ENCODE measurements around the gene GDPGP1.
"Not testable (repeated sequence)": the region's sequence is repeated elsewhere in the genome, so short reads cannot be mapped to it uniquely, and the experiment has no call there.

GDPGP1 gene

GRCh38 chr15:90291679-90292356 is 57.8 kb downstream of the GDPGP1 start:
- FAIRE-seq, result no peak
- TF ChIP-seq TAF1 (IDR thresholded peaks at IDR 0.05; ENCODE audit: low read depth, low read length) (no peak), PAX5 (IDR thresholded peaks at IDR 0.05; ENCODE audit: insufficient read depth, low read length, severe bottlenecking) (no peak), POU2F2 (IDR thresholded peaks at IDR 0.05; ENCODE audit: low read depth, low read length) (no peak), POLR2A (IDR thresholded peaks at IDR 0.05; ENCODE audit: low read depth, low read length) (no peak), POLR2AphosphoS5 (IDR thresholded peaks at IDR 0.05; ENCODE audit: low read depth, low read length) (no peak)
- no peak for DNase-seq (ENCODE audit: insufficient read length, low spot score)

GRCh38 chr15:90293040-90293810 is 59.2 kb downstream of the GDPGP1 start:
- DNase-seq (ENCODE audit: insufficient read length, low spot score), result not testable (repeated sequence)
- FAIRE-seq, result peak; percentile 71

GRCh38 chr15:90294159-90294558 is 60.1 kb downstream of the GDPGP1 start:
- TF ChIP-seq POU2F2 (IDR thresholded peaks at IDR 0.05; ENCODE audit: low read depth, low read length) (no peak), POLR2A (IDR thresholded peaks at IDR 0.05; ENCODE audit: low read depth, low read length) (no peak), SPI1 (IDR thresholded peaks at IDR 0.05; ENCODE audit: low read depth, low read length) (no peak), TAF1 (IDR thresholded peaks at IDR 0.05; ENCODE audit: low read depth, low read length) (no peak), POLR2AphosphoS5 (IDR thresholded peaks at IDR 0.05; ENCODE audit: low read depth, low read length) (no peak), PAX5 (IDR thresholded peaks at IDR 0.05; ENCODE audit: insufficient read depth, low read length, severe bottlenecking) (no peak)
- no peak for DNase-seq (ENCODE audit: insufficient read length, low spot score)

GRCh38 chr15:90294601-90295269 is 60.7 kb downstream of the GDPGP1 start:
- DNase-seq (ENCODE audit: insufficient read length, low spot score) (no peak), FAIRE-seq (no peak)
- TF ChIP-seq POLR2A (IDR thresholded peaks at IDR 0.05; ENCODE audit: low read depth, low read length), result no peak
- TF ChIP-seq POU2F2 (IDR thresholded peaks at IDR 0.05; ENCODE audit: low read depth, low read length), result no peak
- no peak for TF ChIP-seq PAX5 (IDR thresholded peaks at IDR 0.05; ENCODE audit: insufficient read depth, low read length, severe bottlenecking)

More at GRCh38 chr15:90294159-90294558, 60.1 kb downstream of the GDPGP1 start:
- FAIRE-seq, result no peak

GRCh38 chr15:90295270-90295648 is 61.2 kb downstream of the GDPGP1 start:
- FAIRE-seq (no peak), DNase-seq (ENCODE audit: insufficient read length, low spot score) (no peak)
- TF ChIP-seq TAF1 (IDR thresholded peaks at IDR 0.05; ENCODE audit: low read depth, low read length), result no peak
